Endodermal cell (in vitro differentiated cells): Measurements from ENCODE around the gene COMMD1. TPM values are rescaled to one million over a fixed set of nuclear protein-coding genes. Genes with fewer than 3 reads are reported as not detected.

Experiments
- DNase-seq: peaks from one replicate; pipeline ENCODE4 v3.0.0-alpha.2; 2017
- H3K27ac ChIP-seq: 2 replicates; pipeline ENCODE4 v1.5.1; 2013; ENCODE audit warnings: mild to moderate bottlenecking, low read depth, low read length, moderate library complexity
- H3K27me3 ChIP-seq: 2 replicates; pipeline ENCODE4 v1.6.1; 2013; ENCODE audit warnings: mild to moderate bottlenecking, low read length, moderate library complexity; ENCODE audit not compliant: insufficient read depth, control insufficient read depth, poor library complexity, severe bottlenecking
- H3K36me3 ChIP-seq: 2 replicates; pipeline ENCODE4 v1.7.0; 2013; ENCODE audit warnings: mild to moderate bottlenecking, low read length, moderate library complexity; ENCODE audit not compliant: control insufficient read depth, insufficient read depth
- H3K4me1 ChIP-seq: one replicate; pipeline ENCODE4 v1.7.0; 2013; ENCODE audit warnings: low read length; ENCODE audit not compliant: control insufficient read depth, insufficient read depth
- H3K4me3 ChIP-seq: 2 replicates; pipeline ENCODE4 v1.5.1; 2013; ENCODE audit warnings: mild to moderate bottlenecking, low read length, moderate library complexity
- H3K9ac ChIP-seq: 2 replicates; pipeline ENCODE4 v1.6.1; 2013; ENCODE audit warnings: mild to moderate bottlenecking, low read length, moderate library complexity; ENCODE audit not compliant: poor library complexity, severe bottlenecking; ENCODE audit errors: extremely low read depth
- H3K9me3 ChIP-seq: 2 replicates; pipeline ENCODE4 v1.6.1; 2013; ENCODE audit warnings: mild to moderate bottlenecking, low read length, moderate library complexity; ENCODE audit not compliant: control insufficient read depth
- H3K27ac Mint-ChIP-seq: 2 replicates; pipeline ENCODE4 v1.8.0; 2020; ENCODE audit warnings: mixed read lengths
- H3K27me3 Mint-ChIP-seq: 2 replicates; pipeline ENCODE4 v1.8.0; 2021; ENCODE audit warnings: mild to moderate bottlenecking, mixed read lengths; ENCODE audit not compliant: insufficient read depth
- H3K36me3 Mint-ChIP-seq: 2 replicates; pipeline ENCODE4 v1.8.0; 2020; ENCODE audit warnings: low read depth, mixed read lengths
- H3K4me1 Mint-ChIP-seq: 2 replicates; pipeline ENCODE4 v1.8.0; 2020; ENCODE audit warnings: mixed read lengths
- H3K4me3 Mint-ChIP-seq: 2 replicates; pipeline ENCODE4 v1.8.0; 2020; ENCODE audit warnings: mild to moderate bottlenecking, moderate library complexity, mixed read lengths
- H3K9me3 Mint-ChIP-seq: 2 replicates; pipeline ENCODE4 v1.8.0; 2020; ENCODE audit warnings: mild to moderate bottlenecking, mixed read lengths
- WGBS, 2 experiments: methylation state at CpG; one replicate each; pipeline versions ENCODE4 v1.1.5 to v1.1.7; 2013; ENCODE audit warnings: missing lambda C conversion rate in 2 of 2, mixed read lengths in 1 of 2; ENCODE audit not compliant: insufficient coverage in 1 of 2, insufficient read length in 1 of 2; 5-methylcytosine and 5-hydroxymethylcytosine counted together
- total RNA-seq, 2 donors: library from RNA; stranded (reverse); fragmentation: NEBNext Ultra II Directional in 1 of 2; extraction: Animal tissue kit (Norgen Biotek cat#: 25700) in 1 of 2; gene quantifications; 2 replicates in 1 of 2; 3 replicates in 1 of 2; pipeline ENCODE4 v1.2.1, GENCODE V29; 2021
- TF ChIP-seq, protein P1 (sequence below): fragments of 200-600 bp; sonication (generic); conservative IDR thresholded peaks from 2 replicates; pipeline ENCODE4 v1.5.0; 2021; ENCODE audit warnings: antibody characterized with exemption, mild to moderate bottlenecking

Gene COMMD1
- total RNA-seq, 2 donors from 2014 or later: 27.8 to 28.4 TPM

DNA sequence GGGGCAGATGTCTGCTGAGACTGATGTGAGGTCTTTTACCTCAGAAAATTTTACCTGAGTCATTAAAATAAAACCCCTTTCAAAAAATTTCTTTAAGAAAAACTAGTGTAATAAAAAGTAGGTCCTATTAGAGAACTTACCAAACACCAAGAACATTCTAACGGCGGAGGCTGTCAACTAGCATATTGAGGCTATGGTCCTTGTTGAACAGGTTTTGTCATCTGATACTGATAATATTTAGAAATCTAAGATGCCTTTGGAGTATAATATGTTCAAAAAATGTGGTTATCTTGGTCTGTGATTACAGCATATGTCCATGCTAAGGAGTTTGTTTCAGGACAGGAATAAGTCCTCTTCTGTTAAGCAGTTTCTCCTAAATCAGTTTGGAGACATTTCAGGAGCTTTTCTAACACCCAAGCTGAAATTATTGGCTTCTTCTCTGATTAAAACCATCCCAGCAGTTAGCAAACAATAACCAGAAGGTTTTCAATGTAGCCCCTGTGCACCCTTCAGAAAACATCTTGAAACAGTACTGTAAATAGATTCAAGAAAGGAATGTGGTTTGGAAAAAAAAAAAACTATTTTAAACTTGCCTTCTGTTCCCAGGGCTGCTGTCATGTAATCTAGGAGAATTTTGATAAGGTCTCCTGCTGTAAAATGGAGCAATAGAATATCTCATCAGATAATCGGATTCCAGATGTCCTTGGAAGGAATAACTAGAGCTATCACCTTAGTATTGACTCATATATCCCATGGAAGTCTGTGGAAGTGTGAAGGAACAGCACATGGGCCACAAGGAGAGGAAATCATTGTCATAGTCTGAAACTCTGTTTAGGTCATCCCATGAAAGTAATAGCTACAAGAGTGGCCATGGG is 231.7 kb downstream of the COMMD1 start:
- Histone ChIP-seq H3K9me3 (no peaks in the 10 kb centered on the region), H3K36me3 (no peaks in the 10 kb centered on the region), H3K4me1 (no peaks in the 10 kb centered on the region), H3K9ac (no peak overlapping the region), H3K27me3 (no peaks in the 10 kb centered on the region), H3K4me3 (no peak overlapping the region), H3K27ac (no peak overlapping the region)
- Mint-ChIP-seq H3K27ac (no peak overlapping the region), H3K4me1 (peaks cover 14% of the 10 kb centered on the region), H3K9me3 (no peaks in the 10 kb centered on the region), H3K36me3 (peaks cover 5% of the 10 kb centered on the region), H3K4me3 (no peak overlapping the region), H3K27me3 (peaks cover 37% of the 10 kb centered on the region)
- DNase-seq: no peak
- WGBS, 2 experiments: 89 to 90% methylated on average over 1 to 3 of the region's 3 CpGs
- TF ChIP-seq, protein P1, sequence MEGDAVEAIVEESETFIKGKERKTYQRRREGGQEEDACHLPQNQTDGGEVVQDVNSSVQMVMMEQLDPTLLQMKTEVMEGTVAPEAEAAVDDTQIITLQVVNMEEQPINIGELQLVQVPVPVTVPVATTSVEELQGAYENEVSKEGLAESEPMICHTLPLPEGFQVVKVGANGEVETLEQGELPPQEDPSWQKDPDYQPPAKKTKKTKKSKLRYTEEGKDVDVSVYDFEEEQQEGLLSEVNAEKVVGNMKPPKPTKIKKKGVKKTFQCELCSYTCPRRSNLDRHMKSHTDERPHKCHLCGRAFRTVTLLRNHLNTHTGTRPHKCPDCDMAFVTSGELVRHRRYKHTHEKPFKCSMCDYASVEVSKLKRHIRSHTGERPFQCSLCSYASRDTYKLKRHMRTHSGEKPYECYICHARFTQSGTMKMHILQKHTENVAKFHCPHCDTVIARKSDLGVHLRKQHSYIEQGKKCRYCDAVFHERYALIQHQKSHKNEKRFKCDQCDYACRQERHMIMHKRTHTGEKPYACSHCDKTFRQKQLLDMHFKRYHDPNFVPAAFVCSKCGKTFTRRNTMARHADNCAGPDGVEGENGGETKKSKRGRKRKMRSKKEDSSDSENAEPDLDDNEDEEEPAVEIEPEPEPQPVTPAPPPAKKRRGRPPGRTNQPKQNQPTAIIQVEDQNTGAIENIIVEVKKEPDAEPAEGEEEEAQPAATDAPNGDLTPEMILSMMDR: no peak

DNA sequence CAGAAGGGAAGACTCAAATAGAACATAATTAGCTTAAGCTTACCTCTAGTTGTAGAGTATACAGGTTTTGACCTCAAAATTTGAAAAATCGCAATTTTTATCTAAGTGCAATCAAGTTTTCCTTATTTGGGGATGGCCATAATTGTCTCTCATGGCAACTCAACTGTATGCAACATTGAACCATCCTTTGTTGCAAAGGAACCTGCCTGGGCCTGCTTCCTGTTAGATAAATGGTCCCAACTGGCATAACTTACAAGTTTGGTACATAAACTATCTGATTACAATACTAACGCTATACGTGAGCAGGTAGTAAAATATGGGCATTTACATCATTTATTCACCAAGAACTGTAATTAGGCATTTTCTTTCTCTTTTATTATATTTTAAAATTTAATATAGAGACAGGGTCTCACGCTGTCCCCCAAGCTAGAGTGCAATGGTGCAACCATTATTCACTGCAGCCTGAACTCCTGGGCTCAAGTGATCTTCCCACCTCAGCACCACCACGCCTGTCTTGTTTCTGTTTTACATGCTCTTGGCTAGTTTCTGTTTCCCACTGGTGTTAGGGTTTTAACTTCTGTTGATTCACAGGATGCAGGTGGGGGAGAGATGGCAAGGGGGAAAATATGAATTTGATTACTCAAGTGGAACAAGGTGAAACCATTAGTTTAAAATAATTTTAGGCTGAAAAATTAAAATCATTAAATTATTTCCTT is 235.1 kb downstream of the COMMD1 start:
- no peak overlapping the region for H3K4me3 Mint-ChIP-seq
- Histone ChIP-seq H3K9me3 (no peaks in the 10 kb centered on the region), H3K9ac (no peak overlapping the region), H3K27ac (no peak overlapping the region), H3K4me3 (no peak overlapping the region), H3K4me1 (peaks cover 2% of the 10 kb centered on the region), H3K27me3 (no peaks in the 10 kb centered on the region), H3K36me3 (no peaks in the 10 kb centered on the region)
- H3K9me3 Mint-ChIP-seq: no peaks in the 10 kb centered on the region
- TF ChIP-seq, protein P1: no peak
- WGBS, 2 experiments: 97 to 100% methylated on average over 2 to 5 of the region's 5 CpGs
- peaks cover 25% of the 10 kb centered on the region for H3K4me1 Mint-ChIP-seq
- no peak overlapping the region for H3K27ac Mint-ChIP-seq
- peaks cover 5% of the 10 kb centered on the region for H3K36me3 Mint-ChIP-seq
- DNase-seq: no peak
- H3K27me3 Mint-ChIP-seq: peaks cover 27% of the 10 kb centered on the region

DNA sequence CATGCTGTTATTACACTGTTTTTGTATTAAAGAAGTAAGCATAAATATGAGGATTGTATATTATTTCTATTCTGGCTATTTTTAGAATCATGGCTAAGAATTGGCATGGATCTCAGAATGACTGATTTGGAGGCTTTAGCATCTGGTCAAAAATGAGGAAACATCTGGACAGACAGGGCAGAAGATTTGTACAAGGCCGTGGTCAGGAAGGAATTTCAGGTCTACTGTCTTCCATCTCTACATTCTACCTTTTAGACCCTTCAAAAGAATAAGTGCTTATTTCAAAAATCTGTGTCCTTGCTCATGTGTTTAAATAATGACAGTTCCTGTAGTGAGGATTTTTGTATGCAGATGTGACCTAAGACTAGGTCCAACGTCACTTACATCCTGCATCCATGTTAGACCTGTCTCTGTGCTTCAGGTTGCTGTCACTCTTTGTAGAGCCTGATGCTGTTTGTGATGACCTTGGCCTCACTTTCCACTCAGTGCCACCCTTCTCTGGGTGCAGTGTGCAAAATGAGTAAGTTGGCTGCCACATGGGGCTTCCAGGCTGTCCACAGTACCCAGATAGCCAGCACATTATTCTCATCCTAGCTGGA is 235.8 kb downstream of the COMMD1 start:
- H3K4me1 ChIP-seq: peaks cover 2% of the 10 kb centered on the region
- no peaks in the 10 kb centered on the region for H3K9me3 ChIP-seq
- H3K9ac ChIP-seq: no peak overlapping the region
- no peak overlapping the region for H3K27ac ChIP-seq
- peaks cover 22% of the 10 kb centered on the region for H3K4me1 Mint-ChIP-seq
- H3K9me3 Mint-ChIP-seq: no peaks in the 10 kb centered on the region
- no peak for DNase-seq
- H3K4me3 Mint-ChIP-seq: no peak overlapping the region
- WGBS, 2 experiments: 92 to 93% methylated on average over 2 of the region's 2 CpGs
- TF ChIP-seq, protein P1: no peak
- peaks cover 21% of the 10 kb centered on the region for H3K27me3 Mint-ChIP-seq
- no peaks in the 10 kb centered on the region for H3K36me3 ChIP-seq
- H3K27me3 ChIP-seq: no peaks in the 10 kb centered on the region
- H3K4me3 ChIP-seq: no peak overlapping the region
- no peaks in the 10 kb centered on the region for H3K36me3 Mint-ChIP-seq
- no peak overlapping the region for H3K27ac Mint-ChIP-seq
